NCI-H82 treated with DMSO at 0.1 percent for 48 hours (cell line): ENCODE data around the gene TMEM198.

Source experiments
- DNase-seq: peaks from one replicate; lab custom pipeline; 2025; ENCODE audit not compliant: unreplicated experiment; lab: John Stamatoyannopoulos, UW

The TMEM198 gene

DNA sequence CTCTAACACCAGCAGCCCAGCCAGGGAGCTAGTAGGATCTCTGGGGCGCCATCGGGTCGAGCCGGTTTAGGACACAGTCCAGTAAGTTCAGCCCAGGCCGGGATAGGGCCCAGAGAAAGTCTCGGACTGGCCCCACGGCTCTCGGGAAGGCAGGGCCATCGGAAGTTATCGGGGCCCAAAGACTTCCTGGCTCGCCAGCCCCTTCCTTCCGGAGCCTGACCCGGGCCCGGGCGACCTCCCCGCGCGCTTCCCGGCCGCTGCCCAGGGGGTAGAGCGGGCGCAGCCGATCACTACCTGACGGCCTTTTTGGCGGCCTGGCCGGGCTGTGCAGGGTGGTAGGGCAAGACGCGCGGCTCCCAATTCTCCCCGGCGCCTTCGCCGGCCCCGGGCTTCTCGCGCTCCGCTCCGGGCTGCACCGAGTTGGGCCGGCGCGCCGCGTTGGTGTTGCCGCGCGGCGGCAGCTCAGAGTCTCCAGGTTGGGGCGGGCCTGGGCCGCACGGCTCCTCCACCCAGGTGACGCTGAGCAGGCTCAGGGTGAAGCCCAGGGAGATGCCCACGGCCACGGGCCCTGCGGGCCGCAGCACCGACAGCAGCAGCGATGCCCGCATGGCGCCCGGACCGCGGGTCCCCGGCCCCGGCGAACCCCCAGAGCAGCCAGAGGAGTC is 765 bp upstream of the TMEM198 start:
- DNase-seq: no peak

DNA sequence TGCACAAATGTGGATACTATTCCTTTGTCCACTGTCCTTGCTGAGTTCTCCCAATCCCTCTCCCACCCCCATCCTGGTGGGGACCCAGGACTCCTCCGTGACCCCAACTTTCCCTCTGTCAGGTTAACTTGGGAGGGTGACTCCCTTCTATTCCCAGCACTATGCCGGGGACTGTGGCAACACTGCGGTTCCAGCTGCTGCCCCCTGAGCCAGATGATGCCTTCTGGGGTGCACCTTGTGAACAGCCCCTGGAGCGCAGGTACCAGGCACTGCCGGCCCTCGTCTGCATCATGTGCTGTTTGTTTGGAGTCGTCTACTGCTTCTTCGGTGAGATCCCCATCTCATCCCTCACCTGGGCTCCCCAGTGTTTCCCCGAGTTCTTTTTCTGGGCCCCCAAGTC is 739 bp downstream of the TMEM198 start:
- DNase-seq: no peak

GRCh38 chr2:219545295-219545942 is 1.6 kb downstream of the TMEM198 start:
- no peak for DNase-seq

GRCh38 chr2:219545943-219546352 is 2.1 kb downstream of the TMEM198 start:
- no peak for DNase-seq

GRCh38 chr2:219547621-219548020 is 3.8 kb downstream of the TMEM198 start:
- DNase-seq: no peak

DNA sequence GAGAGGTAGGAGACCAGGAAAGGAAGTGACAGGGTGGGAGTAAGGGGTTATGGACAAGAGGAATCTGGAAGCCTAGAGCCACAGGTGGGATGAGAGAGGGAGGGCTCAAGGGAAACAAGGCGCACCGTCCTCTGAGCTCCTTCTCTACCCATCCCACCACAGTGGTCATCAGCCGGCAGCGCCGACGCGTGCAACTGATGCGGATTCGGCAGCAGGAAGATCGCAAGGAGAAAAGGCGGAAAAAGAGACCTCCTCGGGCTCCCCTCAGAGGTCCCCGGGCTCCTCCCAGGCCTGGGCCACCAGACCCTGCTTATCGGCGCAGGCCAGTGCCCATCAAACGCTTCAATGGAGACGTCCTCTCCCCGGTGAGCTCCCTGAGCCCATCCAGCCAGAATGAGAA is 5.2 kb downstream of the TMEM198 start:
- no peak for DNase-seq

GRCh38 chr2:219549619-219550018 is 5.8 kb downstream of the TMEM198 start:
- DNase-seq: no peak

GRCh38 chr2:219551441-219552381 is 7.9 kb downstream of the TMEM198 start:
- no peak for DNase-seq

GRCh38 chr2:219552382-219553167 is 8.7 kb downstream of the TMEM198 start:
- DNase-seq: peak; percentile 69

DNA sequence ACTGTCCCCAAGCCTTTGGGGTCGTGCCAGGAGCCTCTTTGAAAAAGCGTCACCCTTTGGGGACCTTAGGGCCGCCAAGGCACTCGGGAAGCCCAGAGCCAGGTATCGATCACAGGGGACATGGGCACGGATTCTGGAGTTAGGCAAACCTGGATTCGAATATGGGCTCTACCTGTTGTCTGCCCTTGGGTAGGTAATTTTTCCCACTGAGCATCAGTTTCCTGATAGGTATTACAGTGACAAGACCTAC is 9.3 kb downstream of the TMEM198 start:
- DNase-seq: no peak

DNA sequence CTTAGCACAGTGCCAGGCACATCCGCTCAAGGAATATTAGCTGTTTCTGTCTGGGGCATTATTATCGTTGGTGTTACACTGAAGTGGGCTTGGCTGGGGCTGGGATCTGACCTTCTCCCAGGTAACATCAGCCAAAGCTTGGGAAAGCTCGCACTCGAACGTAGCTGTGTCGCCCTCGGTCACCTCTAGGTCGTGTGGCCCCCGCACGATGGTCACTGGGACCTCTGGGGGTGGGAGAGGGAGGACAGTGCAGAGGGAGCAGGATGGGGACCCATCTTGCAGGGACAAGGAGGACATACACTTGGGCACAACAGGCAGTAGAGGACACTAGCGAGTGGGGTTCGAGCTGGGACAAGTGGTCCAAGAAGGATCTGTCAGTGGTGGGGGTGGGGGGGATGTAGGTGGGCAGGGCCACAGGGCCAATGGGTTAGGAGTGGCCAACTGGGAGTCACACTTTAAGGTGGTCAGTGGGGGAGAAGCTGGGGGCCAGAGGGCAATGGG is 9.7 kb downstream of the TMEM198 start:
- DNase-seq: no peak

DNA sequence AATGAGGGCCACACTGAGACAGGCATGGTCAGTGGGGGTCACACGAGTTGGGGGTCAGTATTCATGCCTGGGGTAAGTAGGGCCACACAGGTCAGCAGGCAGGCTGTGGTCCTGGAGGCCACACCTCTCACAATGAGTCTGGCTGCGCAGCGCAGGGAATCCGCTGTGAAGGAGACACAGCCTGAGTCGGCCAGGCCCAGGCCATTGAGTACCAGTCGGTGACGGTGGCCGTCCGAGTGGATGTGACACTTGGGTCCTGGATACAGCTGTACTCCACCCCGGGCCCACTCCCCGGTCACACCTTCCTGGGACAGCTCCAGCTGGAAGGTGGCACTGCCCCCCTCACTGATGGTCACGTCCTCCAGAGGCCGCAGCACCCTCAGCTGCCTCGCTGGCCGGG is 10.5 kb downstream of the TMEM198 start:
- no peak for DNase-seq

GRCh38 chr2:219555956-219556355 is 12.1 kb downstream of the TMEM198 start:
- no peak for DNase-seq

GRCh38 chr2:219556413-219556812 is 12.6 kb downstream of the TMEM198 start:
- DNase-seq: no peak

GRCh38 chr2:219557320-219557719 is 13.5 kb downstream of the TMEM198 start:
- DNase-seq: no peak

- DNase-seq: no peak
Observed at GRCh38 chr2:219557791-219558785, 14.3 kb downstream of the TMEM198 start.

GRCh38 chr2:219559156-219559915 is 15.5 kb downstream of the TMEM198 start:
- DNase-seq: no peak

GRCh38 chr2:219560037-219560892 is 16.4 kb downstream of the TMEM198 start:
- no peak for DNase-seq
